NCI-H1694 treated with DMSO at 0.1 percent for 48 hours (cell line): ENCODE measurements around the gene SLC36A4.
"Not testable (repeated sequence)": the region's sequence is repeated elsewhere in the genome, so short reads cannot be mapped to it uniquely, and the experiment has no call there.

Experiments used
- DNase-seq: peaks from one replicate; lab custom pipeline; 2025; lab: John Stamatoyannopoulos, UW

The SLC36A4 gene

DNA sequence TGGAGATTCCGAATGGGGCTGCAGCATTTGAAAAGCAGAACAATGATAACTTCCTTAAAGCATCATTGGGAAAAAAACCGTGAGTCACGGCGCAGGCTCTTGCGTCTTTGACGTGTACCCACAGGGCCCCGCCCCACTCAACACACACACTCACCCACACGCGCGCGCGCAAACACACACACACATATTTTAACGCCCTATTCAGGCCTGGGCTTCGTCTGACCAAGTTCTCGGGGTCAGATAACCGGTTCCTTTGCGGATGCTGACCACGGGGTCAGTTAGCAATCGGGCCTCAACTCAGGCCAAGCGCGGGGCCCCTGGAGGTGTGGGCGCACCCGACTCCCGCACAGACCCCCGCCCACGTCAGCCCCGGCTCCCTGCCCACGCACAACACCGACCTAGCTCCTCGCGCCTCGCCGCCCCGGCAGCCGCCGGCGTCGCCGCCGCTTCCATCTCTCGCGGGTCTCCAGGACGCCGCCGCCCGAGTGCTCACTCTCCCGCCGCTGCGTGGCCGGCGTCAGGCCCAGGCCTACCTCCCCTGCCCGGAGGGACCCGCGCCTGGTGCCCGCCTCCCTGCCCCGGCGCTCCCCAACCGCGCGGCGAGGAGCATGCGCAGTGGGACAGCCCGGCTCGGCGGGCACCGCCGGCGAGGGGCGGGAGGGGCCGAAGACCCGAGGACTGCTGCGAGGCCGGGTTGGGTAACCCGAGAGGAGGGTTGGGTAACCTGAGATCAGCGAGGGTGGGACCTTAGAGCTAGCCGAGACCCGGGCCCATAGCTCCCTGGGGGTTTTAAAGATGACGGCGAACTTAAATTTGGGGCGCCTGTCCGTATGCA is at the start of gene SLC36A4:
Gene SLC36A4, minus strand, starts transcription at position 612 of the 835 bp plus-strand sequence. Its CDS starts 159 bp downstream, at position 453.
- peak; percentile 35 for DNase-seq

DNA sequence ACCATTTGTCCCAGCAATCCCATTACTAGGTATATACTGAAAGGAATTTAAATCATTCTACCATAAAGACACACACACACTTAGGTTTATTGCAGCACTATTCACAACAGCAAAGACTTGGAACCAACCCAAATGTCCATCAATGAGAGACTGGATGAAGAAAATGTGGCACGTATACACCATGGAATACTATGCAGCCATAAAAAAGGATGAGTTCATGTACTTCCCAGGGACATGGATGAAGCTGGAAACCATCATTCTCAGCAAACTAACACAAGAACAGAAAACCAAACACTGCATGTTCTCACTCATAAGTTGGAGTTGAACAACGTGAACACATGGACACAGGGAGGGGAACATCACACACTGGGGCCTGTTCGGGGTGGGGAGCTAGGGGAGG is 49.0 kb upstream of the SLC36A4 start:
- DNase-seq: not testable (repeated sequence)

DNA sequence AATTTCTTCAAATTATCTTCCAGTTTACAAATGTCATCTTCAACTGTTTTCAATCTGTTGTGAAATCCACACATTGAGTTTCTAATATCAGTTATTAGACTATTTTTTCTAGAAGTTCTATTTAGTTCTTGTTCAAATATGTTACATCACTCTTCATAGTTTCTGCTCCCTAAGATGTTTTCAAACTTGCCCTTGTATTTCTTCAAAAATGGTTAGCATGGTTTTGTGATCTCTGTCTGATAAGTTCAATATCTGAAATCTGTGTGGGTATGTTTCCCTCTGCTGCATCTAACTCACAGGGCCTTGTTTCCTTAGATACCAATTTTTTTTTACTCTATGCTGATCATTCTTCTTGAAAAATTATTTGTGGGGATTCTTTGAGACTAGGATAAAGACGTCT is 46.2 kb upstream of the SLC36A4 start:
- no peak for DNase-seq

DNA sequence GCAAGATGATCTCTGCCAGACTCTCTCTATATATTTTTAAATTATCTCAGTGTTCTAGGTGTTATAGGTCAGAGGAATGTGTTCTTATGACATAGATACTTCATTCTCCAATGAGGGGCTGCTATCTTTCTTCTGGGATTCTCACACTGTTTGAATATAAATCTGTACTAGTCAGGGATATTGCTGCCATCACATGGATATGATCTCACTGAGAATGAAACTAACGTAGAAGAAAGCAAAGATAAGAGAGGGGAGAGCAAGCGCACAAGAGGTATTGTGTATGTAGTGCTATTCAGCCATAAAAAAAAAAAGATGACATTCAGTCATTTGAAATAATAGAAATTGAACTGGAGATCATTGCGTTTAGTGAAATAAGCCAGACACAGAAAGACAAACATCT is 42.2 kb upstream of the SLC36A4 start:
- DNase-seq: no peak

DNA sequence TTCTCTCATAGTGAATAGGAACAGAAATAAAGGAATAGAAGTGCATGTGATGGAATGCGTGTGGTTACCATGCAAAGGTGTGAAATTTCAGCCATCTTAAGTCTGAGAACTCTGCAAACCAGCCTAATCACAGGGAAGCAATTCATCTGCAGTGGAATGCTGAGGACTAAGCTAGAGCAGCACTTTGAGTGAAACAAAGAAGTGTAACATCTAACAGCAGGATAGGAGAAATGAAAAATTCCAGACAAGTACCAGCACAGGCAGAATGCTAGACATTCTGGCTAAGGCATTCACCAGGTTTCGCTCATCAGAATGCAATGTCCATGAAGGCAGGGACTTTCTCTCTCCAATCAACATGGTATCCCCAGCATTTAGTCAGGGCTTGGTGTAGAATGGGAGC is 41.2 kb upstream of the SLC36A4 start:
- DNase-seq: no peak

DNA sequence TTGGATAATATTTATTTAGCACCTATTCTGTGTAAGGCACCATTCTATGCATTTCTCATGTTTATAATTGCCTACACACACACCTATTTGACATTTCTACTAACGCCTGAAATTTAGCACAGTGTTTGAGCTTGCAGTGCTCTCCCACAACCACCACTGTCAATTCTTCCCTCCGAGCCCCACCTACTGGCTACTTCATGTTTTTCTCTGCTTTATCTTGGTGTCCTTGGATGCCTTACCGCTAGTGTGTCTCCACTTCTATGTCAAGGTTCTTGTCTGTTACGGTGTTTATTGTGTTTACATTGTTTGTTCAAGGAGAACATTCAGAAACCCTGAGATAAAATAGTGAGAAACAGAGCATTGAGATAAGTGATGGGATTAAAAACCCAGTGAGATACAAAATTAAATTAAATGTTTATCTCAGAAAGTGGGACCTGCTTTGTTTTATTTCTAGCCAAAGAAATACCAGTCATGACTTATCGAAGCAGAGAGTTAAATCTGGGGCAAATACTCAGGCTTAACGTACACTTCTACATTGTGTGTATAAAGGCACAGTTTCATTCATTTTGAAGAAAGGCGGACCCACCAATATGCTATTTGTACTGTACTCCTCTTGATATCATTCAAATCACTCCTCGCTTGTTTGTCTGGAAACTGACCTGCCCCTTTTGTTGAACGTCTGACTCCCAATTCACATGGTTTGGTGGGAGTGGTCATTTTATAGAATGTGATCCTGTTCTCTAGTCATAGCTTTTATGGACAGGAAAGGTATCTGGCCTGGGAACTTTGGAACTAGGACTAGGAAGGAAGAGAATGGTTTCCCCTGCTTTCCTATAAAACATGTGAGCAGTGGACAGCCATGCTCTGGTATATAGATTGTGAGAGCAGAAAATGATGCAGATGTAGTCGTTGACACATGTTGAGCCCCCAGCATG is 39.2 kb upstream of the SLC36A4 start:
- no peak for DNase-seq

DNA sequence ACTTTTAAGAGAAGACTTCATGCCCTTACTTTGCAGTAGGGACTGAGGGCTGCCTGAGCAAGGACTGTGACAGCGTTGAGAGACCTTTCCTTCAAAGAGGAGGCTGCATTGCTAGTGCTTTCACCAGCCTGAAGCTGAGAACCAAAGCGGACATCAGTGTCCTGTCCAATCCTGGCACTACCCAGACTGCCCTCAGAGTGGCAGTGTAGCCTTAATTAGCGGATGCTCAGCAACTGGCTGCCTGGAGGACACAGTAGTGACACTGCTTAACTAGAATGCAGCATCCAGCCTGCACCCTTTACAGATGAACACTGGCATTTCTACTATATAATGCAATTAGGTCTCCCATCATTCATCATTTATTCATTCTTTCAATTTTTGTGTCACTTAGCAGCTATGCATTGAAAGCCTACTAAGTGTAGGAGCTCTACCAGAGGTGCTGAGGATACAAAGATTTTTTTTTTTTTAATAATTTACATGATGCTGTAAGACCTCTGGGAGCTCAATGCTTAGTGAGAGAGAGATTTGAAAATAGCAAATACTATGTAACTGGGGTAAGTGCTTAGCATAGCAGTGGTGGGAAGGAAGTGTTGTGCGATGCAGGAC is 36.9 kb upstream of the SLC36A4 start:
- peak; percentile 53 for DNase-seq

DNA sequence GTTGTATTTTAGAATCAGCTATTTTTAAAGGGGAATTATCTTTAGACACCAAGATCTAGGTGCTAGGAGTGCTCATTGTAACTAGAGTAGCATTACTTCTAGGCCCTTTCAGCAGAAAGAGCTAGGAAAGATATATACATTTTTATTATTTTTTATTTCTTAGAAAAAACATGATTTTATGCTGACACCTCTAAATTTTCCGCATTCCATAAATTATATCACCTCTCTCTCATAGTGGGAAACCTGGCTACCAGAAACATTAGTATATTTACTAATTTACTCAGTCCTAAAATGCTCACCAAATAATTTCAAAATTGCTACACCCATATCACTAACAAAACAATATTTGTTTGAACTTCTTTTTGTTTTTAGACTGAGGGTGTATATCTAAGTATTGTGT is 32.1 kb upstream of the SLC36A4 start:
- DNase-seq: no peak

DNA sequence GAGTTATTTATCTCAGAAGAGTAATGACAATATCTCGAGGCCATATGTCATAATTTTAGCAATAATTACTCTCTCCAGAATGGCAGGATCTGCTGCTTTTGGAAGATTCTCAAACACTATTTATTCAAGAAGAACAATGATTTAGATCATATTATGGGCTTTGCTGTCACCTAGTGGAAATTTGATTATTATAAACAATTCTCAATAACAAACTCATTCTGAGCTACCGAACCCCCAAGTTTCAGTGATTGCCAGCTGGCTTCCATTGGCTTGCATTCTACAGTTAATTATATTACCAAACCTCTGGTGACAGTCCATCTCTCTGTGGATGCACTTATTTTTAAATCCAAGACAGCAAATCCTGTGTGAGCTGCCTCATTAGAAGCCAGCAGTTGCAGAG is 27.9 kb upstream of the SLC36A4 start:
- DNase-seq: peak; percentile 25

DNA sequence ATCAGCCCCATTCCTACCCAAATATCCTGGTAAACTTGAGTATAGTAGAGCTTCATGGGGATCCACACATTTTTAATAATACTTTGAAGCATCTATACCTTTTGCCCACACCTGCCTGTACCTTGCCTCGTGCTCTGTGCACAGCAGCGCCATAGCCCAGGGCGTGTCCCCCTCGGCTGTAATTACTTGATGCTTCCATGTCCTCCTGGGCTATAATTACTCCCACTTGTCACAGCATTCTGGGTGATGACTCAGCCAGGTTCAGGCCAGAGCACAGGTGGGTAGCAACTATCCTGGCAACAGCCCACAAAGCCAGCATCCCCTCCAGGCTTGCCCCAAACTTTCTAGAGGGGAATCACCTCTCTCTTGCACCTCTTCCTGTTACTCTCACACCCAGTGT is 23.7 kb upstream of the SLC36A4 start:
- no peak for DNase-seq

DNA sequence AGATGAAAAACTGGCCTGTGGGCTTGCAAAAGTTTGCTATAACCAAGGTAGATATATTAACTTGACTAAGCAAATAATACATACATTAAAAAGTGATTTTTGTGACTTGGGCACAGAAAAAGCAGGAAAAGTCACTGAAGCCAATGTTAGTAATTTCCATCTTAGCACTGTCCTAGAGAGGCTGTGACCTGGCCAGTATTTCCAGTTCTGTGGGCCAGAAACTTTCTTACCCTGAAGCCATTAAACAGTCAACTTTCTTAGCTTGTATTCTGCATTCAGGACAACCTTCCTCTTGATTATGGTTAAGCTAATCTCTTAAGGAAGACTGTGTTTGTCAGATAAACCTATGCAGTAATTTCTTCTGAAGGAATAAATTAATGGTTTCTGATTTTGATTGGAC is 22.3 kb upstream of the SLC36A4 start:
- DNase-seq: no peak

DNA sequence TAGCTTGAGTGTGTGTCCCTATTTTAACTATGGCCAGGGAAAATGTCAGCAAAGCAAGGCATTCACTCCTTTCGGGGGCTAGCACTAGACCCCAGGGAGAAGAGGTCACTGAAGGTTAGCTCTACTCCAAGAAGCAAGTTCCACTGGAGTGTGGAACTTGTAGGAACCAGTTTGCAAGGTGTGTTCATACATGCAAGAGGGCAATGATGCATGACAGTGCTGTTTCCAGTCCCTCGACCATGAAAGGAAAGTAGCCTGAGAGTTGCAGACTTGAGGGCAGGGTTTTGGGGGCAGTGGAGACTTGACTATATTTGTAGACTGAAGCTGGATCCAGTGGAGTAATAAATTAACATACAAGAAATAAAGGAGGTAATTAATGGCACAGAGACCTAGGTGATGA is 21.6 kb upstream of the SLC36A4 start:
- DNase-seq: no peak

DNA sequence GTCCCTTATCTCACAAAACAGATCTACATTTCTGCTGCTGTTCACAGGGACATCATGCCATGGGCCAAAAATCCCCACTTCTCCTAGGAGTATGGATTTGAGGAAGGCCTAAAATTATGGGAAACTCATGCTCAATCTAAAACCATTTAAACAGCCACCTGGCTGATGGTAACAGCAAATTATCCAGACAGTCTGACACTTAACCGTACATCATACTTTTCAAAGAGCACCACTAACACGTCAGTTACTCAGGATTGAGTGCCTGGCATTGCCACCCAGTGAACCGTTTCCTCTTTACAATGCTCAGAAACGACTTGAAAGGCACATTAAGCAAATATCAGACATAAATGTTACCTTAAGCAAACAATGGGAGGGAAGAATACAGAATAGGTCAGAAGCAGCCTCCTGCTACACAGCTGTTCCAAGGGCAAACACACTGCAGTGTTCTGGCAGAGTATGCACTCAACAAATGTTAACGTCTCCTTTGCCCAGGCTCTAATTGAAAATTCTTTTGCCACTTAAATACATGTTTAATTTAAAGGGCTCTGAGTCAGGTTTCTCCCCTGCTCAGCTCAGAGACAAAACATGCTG is 18.8 kb upstream of the SLC36A4 start:
- DNase-seq: no peak

DNA sequence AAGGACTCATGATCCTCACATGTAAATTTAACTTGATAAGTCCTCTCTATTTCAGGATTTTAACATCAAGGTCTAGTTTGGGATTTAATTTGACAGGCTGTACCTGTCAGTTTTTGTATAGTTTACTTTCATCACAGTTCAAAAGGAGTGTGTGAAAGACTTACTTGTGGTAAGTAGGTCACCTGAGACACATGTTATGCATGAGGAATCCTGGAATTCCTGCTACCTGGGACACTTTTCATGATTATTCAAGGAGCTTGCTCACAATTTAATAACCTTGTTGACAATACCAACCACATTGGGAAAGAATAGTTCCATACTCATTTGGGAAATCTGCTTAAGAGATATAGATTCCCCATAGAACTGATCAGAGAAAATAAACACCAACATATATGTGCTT is 15.8 kb upstream of the SLC36A4 start:
- no peak for DNase-seq

DNA sequence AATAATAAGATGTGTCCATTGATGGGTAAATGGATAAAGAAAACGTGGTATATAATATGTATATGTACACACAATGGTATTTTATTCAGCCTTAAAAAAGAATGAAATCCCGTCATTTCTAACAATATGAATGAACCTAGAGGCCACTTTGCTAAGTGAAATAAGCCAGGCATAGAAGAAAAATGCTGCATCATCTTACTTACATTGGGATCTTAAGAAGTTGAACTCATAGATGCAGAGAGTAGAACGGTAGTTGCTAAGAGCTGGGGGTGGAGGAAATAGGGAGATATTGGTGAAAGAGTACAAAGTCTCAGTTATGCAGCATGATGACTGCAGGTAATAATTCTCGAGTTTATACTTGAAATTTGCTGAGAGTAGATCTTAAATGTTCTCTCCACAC is 14.3 kb upstream of the SLC36A4 start:
- DNase-seq: no peak

DNA sequence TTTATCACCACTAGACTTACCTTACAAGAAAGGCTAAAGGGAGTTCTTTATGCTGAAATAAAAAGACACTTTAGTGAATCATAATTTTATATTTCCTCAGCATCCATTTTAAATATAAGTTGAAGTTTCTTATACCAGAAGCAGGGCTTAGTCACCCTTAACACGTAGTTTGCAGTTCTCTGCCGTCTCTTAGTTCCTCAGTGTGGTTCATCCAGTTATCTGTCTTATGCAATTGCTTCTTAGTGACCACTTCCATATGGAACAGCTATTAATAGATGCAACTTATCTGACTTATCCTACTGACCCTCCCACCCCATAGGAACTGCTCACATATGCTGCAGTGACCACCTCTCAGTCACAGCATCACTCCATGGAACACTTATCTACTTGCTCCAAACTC is 11.7 kb upstream of the SLC36A4 start:
- DNase-seq: no peak

DNA sequence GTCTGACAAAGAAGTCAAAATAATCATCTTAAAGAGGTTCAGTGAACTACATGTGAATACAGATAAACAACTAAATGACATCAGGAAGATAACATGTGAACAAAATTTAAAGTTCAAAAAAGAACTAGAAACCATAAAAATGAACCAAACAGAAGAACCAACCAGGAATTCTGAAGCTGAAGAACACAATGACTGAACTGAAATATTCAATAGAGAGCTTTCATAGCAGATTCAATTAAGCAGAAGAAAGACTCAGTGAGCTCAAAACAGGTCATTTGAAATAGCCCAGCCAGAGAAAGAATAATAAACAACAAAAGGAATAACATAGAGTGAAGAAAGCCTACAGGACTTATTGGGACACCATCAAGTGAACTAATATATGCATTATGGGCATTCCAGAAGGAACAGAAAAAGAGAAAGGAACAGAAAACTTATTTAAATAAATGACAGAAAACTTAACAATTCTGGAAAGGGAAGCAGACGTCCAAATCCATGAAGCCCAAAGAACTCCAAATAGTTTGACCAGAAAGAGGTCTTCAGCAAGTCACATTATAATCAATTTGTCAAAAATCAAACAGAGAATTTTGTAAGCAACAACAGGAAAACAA is 11.0 kb upstream of the SLC36A4 start:
- no peak for DNase-seq

DNA sequence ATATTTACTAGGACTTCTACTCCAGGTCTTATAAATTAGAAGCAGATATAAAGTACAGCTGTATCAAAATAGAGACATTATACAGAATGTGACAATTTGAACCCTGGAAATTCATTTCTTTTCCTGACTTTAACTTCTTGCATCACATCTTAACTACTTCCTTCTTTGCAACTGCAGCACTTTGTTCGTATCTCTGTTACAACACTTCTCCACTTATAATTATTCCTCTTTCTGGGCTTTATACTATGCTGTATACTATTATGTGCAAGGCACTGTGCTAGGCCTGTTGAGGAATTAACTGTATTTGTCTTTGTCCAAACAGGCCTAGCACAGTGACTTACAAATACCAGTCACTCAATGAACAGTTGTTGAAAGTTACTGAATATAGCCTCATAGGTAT is 1.8 kb upstream of the SLC36A4 start:
- no peak for DNase-seq

DNA sequence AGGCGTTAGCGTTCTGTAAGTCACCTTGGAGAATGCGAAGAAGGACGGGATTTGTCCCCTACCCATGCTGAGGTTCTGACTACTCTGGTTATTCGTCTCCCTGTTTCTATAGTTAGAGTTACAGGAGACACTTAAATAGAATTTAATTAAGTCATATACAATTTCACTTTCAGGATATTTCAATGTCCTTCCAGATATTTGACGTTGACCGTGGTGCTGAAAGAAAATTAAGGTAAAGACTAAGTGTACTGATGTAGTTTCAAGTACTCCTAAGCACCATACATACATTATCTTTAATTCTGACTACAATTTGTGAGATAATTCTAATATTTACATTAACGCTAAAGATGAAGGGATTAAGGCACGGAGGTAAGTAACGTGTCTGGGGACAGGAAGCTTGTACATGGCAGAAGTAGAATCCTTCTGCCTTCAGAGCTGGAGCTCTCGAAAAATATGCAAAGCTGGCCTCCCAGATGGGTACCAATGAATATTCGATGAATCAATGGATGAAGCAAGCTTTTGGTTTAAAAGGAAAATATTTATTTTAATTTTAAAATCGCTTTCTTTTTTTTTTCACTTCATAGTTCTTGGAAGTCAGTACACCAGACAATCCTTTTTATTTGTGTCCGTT is 539 bp upstream of the SLC36A4 start:
- no peak for DNase-seq

DNA sequence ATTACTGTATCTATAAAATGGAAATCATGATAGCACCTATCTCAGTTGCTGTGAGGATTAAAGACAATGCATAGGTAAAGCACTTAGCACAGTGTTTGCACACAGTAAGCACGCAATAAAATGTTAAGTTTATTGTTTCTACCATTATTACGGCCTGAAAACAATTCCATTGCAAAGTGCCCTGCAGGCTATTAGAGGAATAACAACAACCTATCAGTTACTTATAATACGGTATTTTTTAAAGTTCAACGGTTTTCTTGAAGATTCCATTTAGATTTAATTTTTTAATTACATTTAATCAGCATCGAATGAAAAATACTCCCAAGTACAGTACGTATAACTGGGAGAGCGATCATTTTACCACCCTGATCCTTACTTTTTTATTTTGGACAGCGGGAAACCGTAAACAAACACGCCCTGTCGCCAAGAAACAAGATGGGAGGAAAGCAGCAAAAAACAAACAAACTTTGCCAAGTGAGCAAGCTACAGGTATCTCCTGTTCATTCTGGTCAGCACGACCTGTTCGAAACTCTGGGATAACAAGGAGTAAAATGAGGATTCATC is 893 bp downstream of the SLC36A4 start:
- no peak for DNase-seq

DNA sequence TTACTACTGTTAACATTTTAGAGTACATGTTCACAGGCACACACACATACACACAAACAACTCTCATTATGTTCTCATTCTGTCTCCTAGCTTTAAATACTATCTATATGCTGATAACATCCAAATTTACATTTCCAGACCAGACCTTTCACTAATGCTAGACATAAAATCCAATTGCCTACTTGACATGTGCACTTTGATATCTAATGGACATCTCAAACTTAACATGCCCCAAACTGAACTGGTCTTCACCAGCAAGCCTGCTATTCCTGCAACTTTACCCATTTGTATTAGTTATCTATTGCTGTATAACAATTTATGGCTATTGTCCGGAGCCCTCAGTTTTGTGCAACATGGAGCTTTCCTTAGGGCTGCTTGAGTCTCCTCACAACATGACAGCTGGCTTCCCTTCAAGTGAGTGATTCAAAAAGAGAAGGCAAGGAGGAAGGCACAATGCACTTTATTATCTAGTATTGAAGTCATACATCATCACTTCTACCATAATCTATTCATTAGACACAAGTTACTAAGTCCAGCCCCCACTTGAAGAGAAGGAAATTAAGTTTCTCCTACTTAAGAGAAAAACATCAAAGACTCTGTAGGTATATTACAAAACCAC is 3.0 kb downstream of the SLC36A4 start:
- DNase-seq: no peak
